NCI-H128 (cell line): ENCODE measurements around the gene ZNF236.

Experiments used
- DNase-seq: peaks from one replicate; lab custom pipeline; 2025; ENCODE audit not compliant: unreplicated experiment; lab: John Stamatoyannopoulos, UW

The ZNF236 gene

GRCh38 chr18:76967721-76968472, 145.5 kb downstream of the ZNF236 start:
- DNase-seq = no peak

GRCh38 chr18:76970770-76971559, 148.6 kb downstream of the ZNF236 start:
- DNase-seq = no peak

GRCh38 chr18:76972241-76972640, 149.9 kb downstream of the ZNF236 start:
- no peak for DNase-seq

- DNase-seq = no peak
Observed at GRCh38 chr18:76972846-76973519, 150.6 kb downstream of the ZNF236 start.

GRCh38 chr18:76973520-76974266, 151.3 kb downstream of the ZNF236 start:
- DNase-seq = no peak

- no peak for DNase-seq
Observed at GRCh38 chr18:76974386-76974785, 152.0 kb downstream of the ZNF236 start.

- DNase-seq = no peak
Observed at GRCh38 chr18:76975577-76976110, 153.3 kb downstream of the ZNF236 start.

GRCh38 chr18:76977108-76977621, 154.8 kb downstream of the ZNF236 start:
- DNase-seq = peak; percentile 70

GRCh38 chr18:76977684-76978232, 155.4 kb downstream of the ZNF236 start:
- DNase-seq = no peak

- no peak for DNase-seq
Observed at GRCh38 chr18:76978616-76979015, 156.3 kb downstream of the ZNF236 start.

- no peak for DNase-seq
Observed at GRCh38 chr18:76979111-76979751, 156.9 kb downstream of the ZNF236 start.

- DNase-seq = no peak
Observed at GRCh38 chr18:76979906-76980305, 157.5 kb downstream of the ZNF236 start.

GRCh38 chr18:76980663-76981395, 158.5 kb downstream of the ZNF236 start:
- no peak for DNase-seq

GRCh38 chr18:76981396-76981968, 159.1 kb downstream of the ZNF236 start:
- no peak for DNase-seq

GRCh38 chr18:76982038-76982437, 159.7 kb downstream of the ZNF236 start:
- no peak for DNase-seq

- peak; percentile 79 for DNase-seq
Observed at GRCh38 chr18:76982841-76983583, 160.7 kb downstream of the ZNF236 start.

- DNase-seq = no peak
Observed at GRCh38 chr18:76983613-76984051, 161.3 kb downstream of the ZNF236 start.
